Kidney tubule cell (primary cell): Measurements from ENCODE around the gene SCN10A.

Source experiments
- DNase-seq: peaks from one replicate; pipeline ENCODE4 v3.0.0-alpha.2; 2018; ENCODE audit warnings: low spot score

Gene SCN10A

GRCh38 chr3:38720465-38720864 lies 95.6 kb downstream of the SCN10A start:
- DNase-seq: no peak

- no peak for DNase-seq
Observed at GRCh38 chr3:38717355-38718240, 98.4 kb downstream of the SCN10A start.

- no peak for DNase-seq
Observed at GRCh38 chr3:38713121-38713520, 102.9 kb downstream of the SCN10A start.

- no peak for DNase-seq
Observed at GRCh38 chr3:38711321-38711720, 104.7 kb downstream of the SCN10A start.

- peak; percentile 5 for DNase-seq
Observed at GRCh38 chr3:38707730-38708129, 108.3 kb downstream of the SCN10A start.

- DNase-seq: no peak
Observed at GRCh38 chr3:38706961-38707360, 109.1 kb downstream of the SCN10A start.

- no peak for DNase-seq
Observed at GRCh38 chr3:38702231-38702630, 113.8 kb downstream of the SCN10A start.

- no peak for DNase-seq
Observed at GRCh38 chr3:38698760-38699159, 117.3 kb downstream of the SCN10A start.

GRCh38 chr3:38698061-38698460 lies 118.0 kb downstream of the SCN10A start:
- DNase-seq: no peak

GRCh38 chr3:38696034-38696433 lies 120.0 kb downstream of the SCN10A start:
- DNase-seq: no peak

GRCh38 chr3:38690185-38690584 lies 125.8 kb downstream of the SCN10A start:
- no peak for DNase-seq

- DNase-seq: no peak
Observed at GRCh38 chr3:38689774-38690173, 126.2 kb downstream of the SCN10A start.

- DNase-seq: no peak
Observed at GRCh38 chr3:38689346-38689745, 126.7 kb downstream of the SCN10A start.

- no peak for DNase-seq
Observed at GRCh38 chr3:38687321-38687720, 128.7 kb downstream of the SCN10A start.

GRCh38 chr3:38684546-38684945 lies 131.5 kb downstream of the SCN10A start:
- DNase-seq: no peak

- no peak for DNase-seq
Observed at GRCh38 chr3:38669668-38670067, 146.3 kb downstream of the SCN10A start.

- DNase-seq: peak; percentile 75
Observed at GRCh38 chr3:38662544-38662943, 153.5 kb downstream of the SCN10A start.

GRCh38 chr3:38658841-38659240 lies 157.2 kb downstream of the SCN10A start:
- DNase-seq: no peak

GRCh38 chr3:38657369-38657768 lies 158.6 kb downstream of the SCN10A start:
- no peak for DNase-seq

GRCh38 chr3:38655708-38656300 lies 160.2 kb downstream of the SCN10A start:
- peak; percentile 65 for DNase-seq

- DNase-seq: no peak
Observed at GRCh38 chr3:38653685-38654537, 162.1 kb downstream of the SCN10A start.

- no peak for DNase-seq
Observed at GRCh38 chr3:38652934-38653333, 163.1 kb downstream of the SCN10A start.
